ENCODE measurements around the gene GOLGA6C. TPM values are rescaled to one million over a fixed set of nuclear protein-coding genes. Genes with fewer than 3 reads are reported as not detected.
A peak's percentile ranks its signal among the peaks of the same experiment; 100 is the strongest.
"Not testable (repeated sequence)": the region's sequence is repeated elsewhere in the genome, so short reads cannot be mapped to it uniquely, and the experiment has no call there.

GOLGA6C gene
- total RNA-seq, 1 donor from 2014 or later, result not detected

GRCh38 chr15:75273751-75274359 is 15.7 kb downstream of the GOLGA6C start:
- not testable (repeated sequence) for H3K4me3 Mint-ChIP-seq (ENCODE audit: unreplicated experiment); H3K4me1 Mint-ChIP-seq (ENCODE audit: unreplicated experiment); H3K27me3 Mint-ChIP-seq (ENCODE audit: unreplicated experiment); H3K36me3 Mint-ChIP-seq (ENCODE audit: low read depth, unreplicated experiment); H3K9me3 Mint-ChIP-seq (ENCODE audit: unreplicated experiment); H3K27ac Mint-ChIP-seq (ENCODE audit: unreplicated experiment); DNase-seq (ENCODE audit: low spot score)

GRCh38 chr15:75274509-75275107 is 16.5 kb downstream of the GOLGA6C start:
- not testable (repeated sequence) for H3K27ac Mint-ChIP-seq (ENCODE audit: unreplicated experiment); H3K27me3 Mint-ChIP-seq (ENCODE audit: unreplicated experiment); H3K4me3 Mint-ChIP-seq (ENCODE audit: unreplicated experiment); H3K4me1 Mint-ChIP-seq (ENCODE audit: unreplicated experiment); H3K9me3 Mint-ChIP-seq (ENCODE audit: unreplicated experiment); H3K36me3 Mint-ChIP-seq (ENCODE audit: low read depth, unreplicated experiment)
- peak; percentile 66 for TF ChIP-seq CTCF (IDR thresholded peaks at IDR 0.05; ENCODE audit: unreplicated experiment)
- peak; percentile 99 for DNase-seq (ENCODE audit: low spot score)

GRCh38 chr15:75275617-75276016 is 17.5 kb downstream of the GOLGA6C start:
- H3K27me3 Mint-ChIP-seq (ENCODE audit: unreplicated experiment); H3K4me3 Mint-ChIP-seq (ENCODE audit: unreplicated experiment); H3K4me1 Mint-ChIP-seq (ENCODE audit: unreplicated experiment); H3K36me3 Mint-ChIP-seq (ENCODE audit: low read depth, unreplicated experiment); DNase-seq (ENCODE audit: low spot score); H3K27ac Mint-ChIP-seq (ENCODE audit: unreplicated experiment); H3K9me3 Mint-ChIP-seq (ENCODE audit: unreplicated experiment): not testable (repeated sequence)

GRCh38 chr15:75278497-75278896 is 20.4 kb downstream of the GOLGA6C start:
- H3K27ac Mint-ChIP-seq (ENCODE audit: unreplicated experiment); H3K36me3 Mint-ChIP-seq (ENCODE audit: low read depth, unreplicated experiment); H3K4me1 Mint-ChIP-seq (ENCODE audit: unreplicated experiment); H3K27me3 Mint-ChIP-seq (ENCODE audit: unreplicated experiment); DNase-seq (ENCODE audit: low spot score); H3K4me3 Mint-ChIP-seq (ENCODE audit: unreplicated experiment); H3K9me3 Mint-ChIP-seq (ENCODE audit: unreplicated experiment): not testable (repeated sequence)

- not testable (repeated sequence) for H3K9me3 Mint-ChIP-seq (ENCODE audit: unreplicated experiment); H3K4me3 Mint-ChIP-seq (ENCODE audit: unreplicated experiment); H3K27ac Mint-ChIP-seq (ENCODE audit: unreplicated experiment); H3K4me1 Mint-ChIP-seq (ENCODE audit: unreplicated experiment); H3K36me3 Mint-ChIP-seq (ENCODE audit: low read depth, unreplicated experiment); DNase-seq (ENCODE audit: low spot score); H3K27me3 Mint-ChIP-seq (ENCODE audit: unreplicated experiment)
Observed at GRCh38 chr15:75282572-75282971, 24.4 kb downstream of the GOLGA6C start, which contains the start of gene GOLGA6D. Gene GOLGA6D, plus strand, starts transcription at chr15:75282835. Its CDS starts 41 bp downstream, at chr15:75282876.

- not testable (repeated sequence) for H3K36me3 Mint-ChIP-seq (ENCODE audit: low read depth, unreplicated experiment); H3K4me3 Mint-ChIP-seq (ENCODE audit: unreplicated experiment); H3K27ac Mint-ChIP-seq (ENCODE audit: unreplicated experiment); DNase-seq (ENCODE audit: low spot score); H3K27me3 Mint-ChIP-seq (ENCODE audit: unreplicated experiment); H3K9me3 Mint-ChIP-seq (ENCODE audit: unreplicated experiment); H3K4me1 Mint-ChIP-seq (ENCODE audit: unreplicated experiment)
Observed at GRCh38 chr15:75284152-75284551, 26.0 kb downstream of the GOLGA6C start.

- DNase-seq (ENCODE audit: low spot score); H3K36me3 Mint-ChIP-seq (ENCODE audit: low read depth, unreplicated experiment); H3K4me1 Mint-ChIP-seq (ENCODE audit: unreplicated experiment); H3K27ac Mint-ChIP-seq (ENCODE audit: unreplicated experiment); H3K27me3 Mint-ChIP-seq (ENCODE audit: unreplicated experiment); H3K9me3 Mint-ChIP-seq (ENCODE audit: unreplicated experiment); H3K4me3 Mint-ChIP-seq (ENCODE audit: unreplicated experiment): not testable (repeated sequence)
Observed at GRCh38 chr15:75293660-75294059, 35.5 kb downstream of the GOLGA6C start.

GRCh38 chr15:75298541-75299310 is 40.6 kb downstream of the GOLGA6C start:
- H3K27me3 Mint-ChIP-seq (ENCODE audit: unreplicated experiment); H3K4me3 Mint-ChIP-seq (ENCODE audit: unreplicated experiment); H3K36me3 Mint-ChIP-seq (ENCODE audit: low read depth, unreplicated experiment); H3K4me1 Mint-ChIP-seq (ENCODE audit: unreplicated experiment); H3K27ac Mint-ChIP-seq (ENCODE audit: unreplicated experiment); DNase-seq (ENCODE audit: low spot score); H3K9me3 Mint-ChIP-seq (ENCODE audit: unreplicated experiment): not testable (repeated sequence)
- peak; percentile 30 for TF ChIP-seq CTCF (IDR thresholded peaks at IDR 0.05; ENCODE audit: unreplicated experiment)
